HL-60 (cell line): ENCODE results near the gene CNST.

ENCODE experiments used
- DNase-seq, 2 experiments: peaks; one replicate each; pipeline ENCODE4 v3.0.0-alpha.2; 2010 to 2020; ENCODE audit warnings: low read depth in 1 of 2, low spot score in 1 of 2
- H3K27ac ChIP-seq: fragments of 250-450 bp; sonication (Bioruptor Pico); replicated peaks from 2 replicates; pipeline ENCODE4 v1.5.1; 2020; ENCODE audit warnings: mild to moderate bottlenecking, moderate library complexity
- H3K27me3 ChIP-seq: fragments of 250-450 bp; sonication (Bioruptor Pico); 2 replicates; pipeline ENCODE4 v1.5.1; 2021; ENCODE audit warnings: mild to moderate bottlenecking, moderate library complexity; ENCODE audit not compliant: insufficient read depth, poor library complexity, severe bottlenecking
- H3K4me3 ChIP-seq: replicated peaks from 2 replicates; pipeline ENCODE4 v1.5.1; 2011; ENCODE audit warnings: mild to moderate bottlenecking, control low read depth, low read length; ENCODE audit not compliant: insufficient read depth
- GABPA ChIP-seq: IDR thresholded peaks from 2 replicates; pipeline ENCODE4 v1.6.1; 2012; ENCODE audit warnings: low read depth
- POLR2AphosphoS5 ChIP-seq: IDR thresholded peaks from 2 replicates; pipeline ENCODE4 v1.6.1; 2012; ENCODE audit warnings: low read depth
- SPI1 ChIP-seq: IDR thresholded peaks from 2 replicates; pipeline ENCODE4 v1.6.1; 2012; ENCODE audit warnings: low read depth, mild to moderate bottlenecking, borderline replicate concordance
- TF ChIP-seq, protein P1 (sequence below): IDR thresholded peaks from 2 replicates; pipeline ENCODE4 v1.6.1; 2012; ENCODE audit warnings: low read depth; ENCODE audit not compliant: insufficient replicate concordance
- TF ChIP-seq, protein P2 (sequence below): IDR thresholded peaks from one replicate; pipeline ENCODE4 v1.5.1; 2011; ENCODE audit warnings: low read length, control low read depth, inconsistent platforms; ENCODE audit not compliant: insufficient read depth

Gene CNST

GRCh38 chr1:246638941-246639655, 72.8 kb downstream of the CNST start:
- TF ChIP-seq GABPA (no peak), POLR2AphosphoS5 (no peak), SPI1 (no peak)
- TF ChIP-seq, protein P1, sequence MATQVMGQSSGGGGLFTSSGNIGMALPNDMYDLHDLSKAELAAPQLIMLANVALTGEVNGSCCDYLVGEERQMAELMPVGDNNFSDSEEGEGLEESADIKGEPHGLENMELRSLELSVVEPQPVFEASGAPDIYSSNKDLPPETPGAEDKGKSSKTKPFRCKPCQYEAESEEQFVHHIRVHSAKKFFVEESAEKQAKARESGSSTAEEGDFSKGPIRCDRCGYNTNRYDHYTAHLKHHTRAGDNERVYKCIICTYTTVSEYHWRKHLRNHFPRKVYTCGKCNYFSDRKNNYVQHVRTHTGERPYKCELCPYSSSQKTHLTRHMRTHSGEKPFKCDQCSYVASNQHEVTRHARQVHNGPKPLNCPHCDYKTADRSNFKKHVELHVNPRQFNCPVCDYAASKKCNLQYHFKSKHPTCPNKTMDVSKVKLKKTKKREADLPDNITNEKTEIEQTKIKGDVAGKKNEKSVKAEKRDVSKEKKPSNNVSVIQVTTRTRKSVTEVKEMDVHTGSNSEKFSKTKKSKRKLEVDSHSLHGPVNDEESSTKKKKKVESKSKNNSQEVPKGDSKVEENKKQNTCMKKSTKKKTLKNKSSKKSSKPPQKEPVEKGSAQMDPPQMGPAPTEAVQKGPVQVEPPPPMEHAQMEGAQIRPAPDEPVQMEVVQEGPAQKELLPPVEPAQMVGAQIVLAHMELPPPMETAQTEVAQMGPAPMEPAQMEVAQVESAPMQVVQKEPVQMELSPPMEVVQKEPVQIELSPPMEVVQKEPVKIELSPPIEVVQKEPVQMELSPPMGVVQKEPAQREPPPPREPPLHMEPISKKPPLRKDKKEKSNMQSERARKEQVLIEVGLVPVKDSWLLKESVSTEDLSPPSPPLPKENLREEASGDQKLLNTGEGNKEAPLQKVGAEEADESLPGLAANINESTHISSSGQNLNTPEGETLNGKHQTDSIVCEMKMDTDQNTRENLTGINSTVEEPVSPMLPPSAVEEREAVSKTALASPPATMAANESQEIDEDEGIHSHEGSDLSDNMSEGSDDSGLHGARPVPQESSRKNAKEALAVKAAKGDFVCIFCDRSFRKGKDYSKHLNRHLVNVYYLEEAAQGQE = no peak
- TF ChIP-seq, protein P2, sequence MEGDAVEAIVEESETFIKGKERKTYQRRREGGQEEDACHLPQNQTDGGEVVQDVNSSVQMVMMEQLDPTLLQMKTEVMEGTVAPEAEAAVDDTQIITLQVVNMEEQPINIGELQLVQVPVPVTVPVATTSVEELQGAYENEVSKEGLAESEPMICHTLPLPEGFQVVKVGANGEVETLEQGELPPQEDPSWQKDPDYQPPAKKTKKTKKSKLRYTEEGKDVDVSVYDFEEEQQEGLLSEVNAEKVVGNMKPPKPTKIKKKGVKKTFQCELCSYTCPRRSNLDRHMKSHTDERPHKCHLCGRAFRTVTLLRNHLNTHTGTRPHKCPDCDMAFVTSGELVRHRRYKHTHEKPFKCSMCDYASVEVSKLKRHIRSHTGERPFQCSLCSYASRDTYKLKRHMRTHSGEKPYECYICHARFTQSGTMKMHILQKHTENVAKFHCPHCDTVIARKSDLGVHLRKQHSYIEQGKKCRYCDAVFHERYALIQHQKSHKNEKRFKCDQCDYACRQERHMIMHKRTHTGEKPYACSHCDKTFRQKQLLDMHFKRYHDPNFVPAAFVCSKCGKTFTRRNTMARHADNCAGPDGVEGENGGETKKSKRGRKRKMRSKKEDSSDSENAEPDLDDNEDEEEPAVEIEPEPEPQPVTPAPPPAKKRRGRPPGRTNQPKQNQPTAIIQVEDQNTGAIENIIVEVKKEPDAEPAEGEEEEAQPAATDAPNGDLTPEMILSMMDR = no peak
- Histone ChIP-seq H3K27ac (no peak overlapping the region), H3K4me3 (no peak overlapping the region), H3K27me3 (no peaks in the 10 kb centered on the region)
- no peak for DNase-seq

GRCh38 chr1:246639732-246640131, 73.5 kb downstream of the CNST start:
- Histone ChIP-seq H3K4me3 (no peak overlapping the region), H3K27me3 (no peaks in the 10 kb centered on the region), H3K27ac (no peak overlapping the region)
- no peak for DNase-seq
- TF ChIP-seq, protein P1 = no peak
- no peak for TF ChIP-seq GABPA
- TF ChIP-seq POLR2AphosphoS5 = no peak
- TF ChIP-seq, protein P2 = no peak
- TF ChIP-seq SPI1 = no peak

- H3K27me3 ChIP-seq = no peaks in the 10 kb centered on the region
- no peak for DNase-seq
- H3K27ac ChIP-seq = no peak overlapping the region
- no peak overlapping the region for H3K4me3 ChIP-seq
- no peak for TF ChIP-seq GABPA
- no peak for TF ChIP-seq SPI1
Observed at GRCh38 chr1:246640747-246641146, 74.5 kb downstream of the CNST start.

GRCh38 chr1:246641394-246641793, 75.1 kb downstream of the CNST start:
- Histone ChIP-seq H3K27ac (no peak overlapping the region), H3K27me3 (no peaks in the 10 kb centered on the region), H3K4me3 (no peak overlapping the region)
- DNase-seq = no peak
- TF ChIP-seq, protein P2 = no peak
- TF ChIP-seq SPI1 = no peak
- no peak for TF ChIP-seq GABPA
- no peak for TF ChIP-seq POLR2AphosphoS5
- TF ChIP-seq, protein P1 = no peak
